ENCODE data around the gene PSMD9. TPM values are rescaled to one million over a fixed set of nuclear protein-coding genes. Genes with fewer than 3 reads are reported as not detected.

The PSMD9 gene
- total RNA-seq, 1 experiment from 2014 or later = 39.9 TPM

DNA sequence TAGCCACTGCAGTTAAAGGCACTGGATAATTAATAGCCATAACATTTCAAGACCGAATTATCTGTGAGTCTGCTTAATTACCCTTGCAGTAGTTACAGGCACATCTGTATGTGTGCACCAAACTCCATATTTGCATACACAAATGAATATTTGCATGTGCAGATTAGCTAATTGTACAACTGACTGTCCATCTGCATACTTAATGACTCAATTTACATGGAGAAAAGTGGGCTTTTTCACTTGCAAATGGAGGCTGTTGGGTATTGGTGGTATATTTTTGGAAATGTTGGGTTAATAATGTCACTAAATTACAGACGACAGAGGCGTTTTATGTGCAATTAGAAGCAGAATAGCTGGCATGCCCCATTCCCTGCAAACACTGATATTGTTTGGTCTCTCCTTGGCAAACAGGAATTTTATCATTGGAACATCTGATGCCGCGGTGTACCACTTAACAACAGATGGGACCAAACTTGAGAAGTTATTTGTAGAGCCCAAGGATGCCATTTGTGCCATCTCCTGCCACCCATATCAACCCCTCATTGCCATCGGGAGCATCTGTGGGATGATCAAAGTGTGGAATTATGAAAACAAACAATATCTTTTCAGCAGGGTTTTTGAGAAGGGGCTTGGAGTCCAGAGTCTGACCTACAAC is 69.4 kb downstream of the PSMD9 start:
- peaks cover 26 to 27% of the 10 kb centered on the region in 2 experiments for H3K4me1 Mint-ChIP-seq
- no peak overlapping the region for H4K91ac ChIP-seq (ENCODE audit: insufficient read length, low read depth, low read length)
- WGBS (ENCODE audit: extremely low coverage, insufficient read length, low lambda C conversion rate) = no CpG with 5 or more reads among the region's 6 CpGs

More for the DNA sequence above, 69.4 kb downstream of the PSMD9 start:
- H3K18ac ChIP-seq (ENCODE audit: insufficient read length, low read depth, low read length) = no peak overlapping the region
- H3K14ac ChIP-seq (ENCODE audit: insufficient read depth, low read length) = no peak overlapping the region
- H2BK5ac ChIP-seq (ENCODE audit: insufficient read length, low read length) = no peak overlapping the region
- peaks cover 3% of the 10 kb centered on the region; the same call in 1 of the 2 replicates for H3K4me1 ChIP-seq (ENCODE audit: insufficient read depth, low read length)
- Mint-ChIP-seq H3K27ac (no peak overlapping the region), H3K4me3 (no peak overlapping the region), H3K36me3 (ENCODE audit: insufficient read depth in 1 of 3, low read depth in 3 of 3) (no peaks in the 10 kb centered on the region), H3K9me3 (peaks cover 1% of the 10 kb centered on the region in 2 experiments; a peak in 1 of 5 replicates), H3K27me3 (ENCODE audit: low read depth) (peaks cover 2% of the 10 kb centered on the region; the same call in 1 of the 2 replicates)
- H3K27me3 ChIP-seq (ENCODE audit: insufficient read depth, low read length) = no peaks in the 10 kb centered on the region
- no peaks in the 10 kb centered on the region for H3K23me2 ChIP-seq (ENCODE audit: insufficient read length, low read depth, low read length, poor library complexity, severe bottlenecking)
- H2BK20ac ChIP-seq (ENCODE audit: low read depth, low read length, poor library complexity, severe bottlenecking) = no peak overlapping the region
- no peak overlapping the region for H2AK5ac ChIP-seq (ENCODE audit: insufficient read length, low read length)
- DNase-seq = no peak
- no peak overlapping the region for H3K9ac ChIP-seq (ENCODE audit: extremely low read depth, insufficient read length, low read length)
- no peaks in the 10 kb centered on the region for H3K79me2 ChIP-seq (ENCODE audit: insufficient read depth, low read length)
- no peak overlapping the region for H2AFZ ChIP-seq (ENCODE audit: low read length)
- no peak for TF ChIP-seq CTCF (conservative IDR thresholded peaks at IDR 0.05)
- H3K9me3 ChIP-seq (ENCODE audit: control insufficient read depth, low read depth, low read length) = no peaks in the 10 kb centered on the region
- H3K27ac ChIP-seq (ENCODE audit: insufficient read length, low read depth, low read length) = no peak overlapping the region
- H3K4me2 ChIP-seq (ENCODE audit: insufficient read depth, insufficient read length, low read length) = no peak overlapping the region
- H3K79me1 ChIP-seq (ENCODE audit: insufficient read depth, low read depth, low read length, poor library complexity, severe bottlenecking) = no peaks in the 10 kb centered on the region
- H3K23ac ChIP-seq (ENCODE audit: insufficient read length, low read depth, low read length) = no peak overlapping the region
- H2BK15ac ChIP-seq (ENCODE audit: low read depth, low read length) = no peak overlapping the region
- H3T11ph ChIP-seq (ENCODE audit: low read length) = no peak overlapping the region
- no peak overlapping the region for H2BK120ac ChIP-seq (ENCODE audit: low read depth, low read length, poor library complexity, severe bottlenecking)
- H4K20me1 ChIP-seq (ENCODE audit: control insufficient read depth, insufficient read depth, insufficient read length) = no peaks in the 10 kb centered on the region
- H3K56ac ChIP-seq (ENCODE audit: insufficient read length, low read depth, low read length) = no peak overlapping the region
- no peak overlapping the region for H4K8ac ChIP-seq (replicated peaks; ENCODE audit: insufficient read length, low read depth, low read length)
- no peak overlapping the region for H2BK12ac ChIP-seq (ENCODE audit: insufficient read length, low read depth, low read length)
- no peak overlapping the region for H3K4ac ChIP-seq (ENCODE audit: low read depth, low read length)
- no peak overlapping the region for H4K5ac ChIP-seq (ENCODE audit: insufficient read length, low read depth, low read length)

Measured in H9 (cell line).